ENCODE data around the gene CALHM6. TPM values are rescaled to one million over a fixed set of nuclear protein-coding genes. Genes with fewer than 3 reads are reported as not detected.

Gene CALHM6
- total RNA-seq, 1 experiment from 2014 or later, result not detected

GRCh38 chr6:116450769-116451740 is 10.1 kb upstream of the CALHM6 start:
- H3K4me3 ChIP-seq, result no peak overlapping the region
- no peak overlapping the region for H3K27ac ChIP-seq
- DNase-seq (ENCODE audit: low read depth in 1 of 2, low spot score in 2 of 2), result no peak
- H3K36me3 ChIP-seq, result no peaks in the 10 kb centered on the region
- no peaks in the 10 kb centered on the region for H3K9me3 ChIP-seq (replicated peaks)
- H3K27me3 ChIP-seq (replicated peaks), result no peaks in the 10 kb centered on the region
- peaks cover 22% of the 10 kb centered on the region for H3K4me1 ChIP-seq (replicated peaks)

- Histone ChIP-seq H3K27me3 (replicated peaks) (no peaks in the 10 kb centered on the region), H3K4me3 (no peak overlapping the region), H3K9me3 (replicated peaks) (no peaks in the 10 kb centered on the region), H3K36me3 (no peaks in the 10 kb centered on the region), H3K4me1 (replicated peaks) (peaks cover 18% of the 10 kb centered on the region), H3K27ac (no peak overlapping the region)
- no peak for DNase-seq (ENCODE audit: low read depth in 1 of 2, low spot score in 2 of 2)
Observed at GRCh38 chr6:116451916-116452315, 9.3 kb upstream of the CALHM6 start.

GRCh38 chr6:116452531-116452930 is 8.6 kb upstream of the CALHM6 start:
- Histone ChIP-seq H3K4me1 (replicated peaks) (peaks cover 13% of the 10 kb centered on the region), H3K36me3 (no peaks in the 10 kb centered on the region), H3K4me3 (no peak overlapping the region), H3K27ac (no peak overlapping the region), H3K27me3 (replicated peaks) (no peaks in the 10 kb centered on the region), H3K9me3 (replicated peaks) (no peaks in the 10 kb centered on the region)
- no peak for DNase-seq (ENCODE audit: low read depth in 1 of 2, low spot score in 2 of 2)

- Histone ChIP-seq H3K9me3 (replicated peaks) (no peaks in the 10 kb centered on the region), H3K4me1 (replicated peaks) (no peaks in the 10 kb centered on the region), H3K4me3 (no peak overlapping the region), H3K36me3 (no peaks in the 10 kb centered on the region), H3K27ac (no peak overlapping the region), H3K27me3 (replicated peaks) (peaks cover 12% of the 10 kb centered on the region)
- DNase-seq (ENCODE audit: low read depth in 1 of 2, low spot score in 2 of 2), result no peak
Observed at GRCh38 chr6:116456106-116456505, 5.1 kb upstream of the CALHM6 start.

- Histone ChIP-seq H3K27me3 (replicated peaks) (peaks cover 18% of the 10 kb centered on the region), H3K36me3 (no peaks in the 10 kb centered on the region), H3K4me3 (no peak overlapping the region), H3K4me1 (replicated peaks) (peaks cover 1% of the 10 kb centered on the region), H3K9me3 (replicated peaks) (peaks cover under 1% of the 10 kb centered on the region; the same call in 1 of the 2 replicates), H3K27ac (no peak overlapping the region)
- no peak for DNase-seq (ENCODE audit: low read depth in 1 of 2, low spot score in 2 of 2)
Observed at GRCh38 chr6:116456927-116457326, 4.2 kb upstream of the CALHM6 start.

GRCh38 chr6:116458264-116458663 is 2.9 kb upstream of the CALHM6 start:
- H3K9me3 ChIP-seq (replicated peaks), result peaks cover 8% of the 10 kb centered on the region
- DNase-seq (ENCODE audit: low read depth in 1 of 2, low spot score in 2 of 2), result no peak
- peaks cover 7% of the 10 kb centered on the region for H3K4me1 ChIP-seq (replicated peaks)
- peaks cover 31% of the 10 kb centered on the region for H3K27me3 ChIP-seq (replicated peaks)
- no peak overlapping the region for H3K4me3 ChIP-seq
- H3K36me3 ChIP-seq, result no peaks in the 10 kb centered on the region
- H3K27ac ChIP-seq, result no peak overlapping the region

GRCh38 chr6:116459927-116460326 is 1.2 kb upstream of the CALHM6 start:
- Histone ChIP-seq H3K27ac (no peak overlapping the region), H3K4me1 (replicated peaks) (peaks cover 7% of the 10 kb centered on the region), H3K4me3 (no peak overlapping the region), H3K36me3 (no peaks in the 10 kb centered on the region), H3K27me3 (replicated peaks) (peaks cover 48% of the 10 kb centered on the region), H3K9me3 (replicated peaks) (peaks cover 8% of the 10 kb centered on the region)
- DNase-seq (ENCODE audit: low read depth in 1 of 2, low spot score in 2 of 2), result no peak

GRCh38 chr6:116461932-116462885 is 1.0 kb downstream of the CALHM6 start:
- peaks cover 7% of the 10 kb centered on the region for H3K4me1 ChIP-seq (replicated peaks)
- peaks cover 52% of the 10 kb centered on the region for H3K27me3 ChIP-seq (replicated peaks)
- no peak overlapping the region for H3K27ac ChIP-seq
- H3K9me3 ChIP-seq (replicated peaks), result peaks cover 8% of the 10 kb centered on the region
- DNase-seq (ENCODE audit: low read depth in 1 of 2, low spot score in 2 of 2), result no peak
- H3K36me3 ChIP-seq, result no peaks in the 10 kb centered on the region
- peak overlapping the region; percentile 18 for H3K4me3 ChIP-seq

GRCh38 chr6:116463301-116463700 is 2.1 kb downstream of the CALHM6 start:
- peaks cover 8% of the 10 kb centered on the region for H3K9me3 ChIP-seq (replicated peaks)
- H3K27ac ChIP-seq, result no peak overlapping the region
- peaks cover 7% of the 10 kb centered on the region for H3K4me1 ChIP-seq (replicated peaks)
- H3K4me3 ChIP-seq, result no peak overlapping the region
- no peak for DNase-seq (ENCODE audit: low read depth in 1 of 2, low spot score in 2 of 2)
- no peaks in the 10 kb centered on the region for H3K36me3 ChIP-seq
- H3K27me3 ChIP-seq (replicated peaks), result peaks cover 52% of the 10 kb centered on the region

- peaks cover 7% of the 10 kb centered on the region for H3K4me1 ChIP-seq (replicated peaks)
- DNase-seq (ENCODE audit: low read depth in 1 of 2, low spot score in 2 of 2), result no peak
- no peak overlapping the region for H3K4me3 ChIP-seq
- H3K27ac ChIP-seq, result no peak overlapping the region
- H3K27me3 ChIP-seq (replicated peaks), result peaks cover 49% of the 10 kb centered on the region
- peaks cover 8% of the 10 kb centered on the region for H3K9me3 ChIP-seq (replicated peaks)
- no peaks in the 10 kb centered on the region for H3K36me3 ChIP-seq
Observed at GRCh38 chr6:116465246-116465645, 4.1 kb downstream of the CALHM6 start.

GRCh38 chr6:116467096-116467495 is 5.9 kb downstream of the CALHM6 start:
- peaks cover 36% of the 10 kb centered on the region for H3K27me3 ChIP-seq (replicated peaks)
- peaks cover 5% of the 10 kb centered on the region for H3K9me3 ChIP-seq (replicated peaks)
- H3K4me3 ChIP-seq, result no peak overlapping the region
- H3K27ac ChIP-seq, result no peak overlapping the region
- peaks cover 4% of the 10 kb centered on the region for H3K4me1 ChIP-seq (replicated peaks)
- DNase-seq (ENCODE audit: low read depth in 1 of 2, low spot score in 2 of 2), result no peak
- no peaks in the 10 kb centered on the region for H3K36me3 ChIP-seq

GRCh38 chr6:116467514-116467913 is 6.3 kb downstream of the CALHM6 start:
- Histone ChIP-seq H3K27me3 (replicated peaks) (peaks cover 32% of the 10 kb centered on the region), H3K4me3 (no peak overlapping the region), H3K9me3 (replicated peaks) (peaks cover 1% of the 10 kb centered on the region; the same call in 1 of the 2 replicates), H3K36me3 (no peaks in the 10 kb centered on the region), H3K4me1 (replicated peaks) (no peaks in the 10 kb centered on the region; the same call in 1 of the 2 replicates), H3K27ac (no peak overlapping the region)
- DNase-seq (ENCODE audit: low read depth in 1 of 2, low spot score in 2 of 2), result no peak

- no peaks in the 10 kb centered on the region for H3K9me3 ChIP-seq (replicated peaks)
- no peak overlapping the region for H3K4me3 ChIP-seq
- no peak for DNase-seq (ENCODE audit: low read depth in 1 of 2, low spot score in 2 of 2)
- no peaks in the 10 kb centered on the region for H3K36me3 ChIP-seq
- no peak overlapping the region for H3K27ac ChIP-seq
- H3K4me1 ChIP-seq (replicated peaks), result no peaks in the 10 kb centered on the region
- peaks cover 24% of the 10 kb centered on the region for H3K27me3 ChIP-seq (replicated peaks)
Observed at GRCh38 chr6:116468293-116468692, 7.1 kb downstream of the CALHM6 start.
